NOMO-1 treated with dmso at 0.1 percent for 144 hours (cell line): Measurements from ENCODE around the gene OSBPL3.
"Not testable (repeated sequence)": the region's sequence is repeated elsewhere in the genome, so short reads cannot be mapped to it uniquely, and the experiment has no call there.

Experiments
- DNase-seq: peaks from one replicate; lab custom pipeline; 2025; ENCODE audit not compliant: unreplicated experiment; lab: John Stamatoyannopoulos, UW

Gene OSBPL3

GRCh38 chr7:24808518-24808917, 171.5 kb downstream of the OSBPL3 start:
- no peak for DNase-seq

- no peak for DNase-seq
These were observed 177.7 kb downstream of the OSBPL3 start for GRCh38 chr7:24802300-24802699.

GRCh38 chr7:24801883-24802282, 178.1 kb downstream of the OSBPL3 start:
- DNase-seq: no peak

- no peak for DNase-seq
These were observed 179.3 kb downstream of the OSBPL3 start for GRCh38 chr7:24800667-24801066.

- DNase-seq: no peak
These were observed 179.9 kb downstream of the OSBPL3 start for GRCh38 chr7:24800073-24800472.

- DNase-seq: no peak
These were observed 180.5 kb downstream of the OSBPL3 start for GRCh38 chr7:24799506-24799905.

- DNase-seq: no peak
These were observed 181.7 kb downstream of the OSBPL3 start for GRCh38 chr7:24798261-24798660.

GRCh38 chr7:24797270-24797669, 182.7 kb downstream of the OSBPL3 start:
- no peak for DNase-seq

- no peak for DNase-seq
These were observed 184.6 kb downstream of the OSBPL3 start for GRCh38 chr7:24795407-24795767.

- DNase-seq: not testable (repeated sequence)
These were observed 185.1 kb downstream of the OSBPL3 start for GRCh38 chr7:24794751-24795406.

GRCh38 chr7:24793982-24794648, 185.9 kb downstream of the OSBPL3 start:
- no peak for DNase-seq

- no peak for DNase-seq
These were observed 190.9 kb downstream of the OSBPL3 start for GRCh38 chr7:24788961-24789576.

- DNase-seq: no peak
These were observed 191.9 kb downstream of the OSBPL3 start for GRCh38 chr7:24788075-24788474.

- peak; percentile 78 for DNase-seq
These were observed 193.0 kb downstream of the OSBPL3 start for GRCh38 chr7:24786941-24787340.

- no peak for DNase-seq
These were observed 193.7 kb downstream of the OSBPL3 start for GRCh38 chr7:24786306-24786705.

GRCh38 chr7:24784277-24784676, 195.7 kb downstream of the OSBPL3 start:
- no peak for DNase-seq

GRCh38 chr7:24783698-24784097, 196.3 kb downstream of the OSBPL3 start:
- DNase-seq: no peak

GRCh38 chr7:24781106-24781505, 198.9 kb downstream of the OSBPL3 start:
- DNase-seq: peak; percentile 49

GRCh38 chr7:24779283-24779655, 200.7 kb downstream of the OSBPL3 start:
- no peak for DNase-seq

- DNase-seq: peak; percentile 64
These were observed 201.3 kb downstream of the OSBPL3 start for GRCh38 chr7:24778543-24779282.

GRCh38 chr7:24777806-24778205, 202.2 kb downstream of the OSBPL3 start:
- no peak for DNase-seq

GRCh38 chr7:24773646-24774045, 206.3 kb downstream of the OSBPL3 start:
- no peak for DNase-seq
